GM12878 (cell line): Measurements from ENCODE around the gene TXNRD3. TPM values are rescaled to one million over a fixed set of nuclear protein-coding genes. Genes with fewer than 3 reads are reported as not detected.

Experiments
- CEBPZ ChIP-seq: fragments of 150-350 bp; IDR thresholded peaks from 2 replicates; pipeline ENCODE4 v1.6.1; 2016; ENCODE audit warnings: low read depth, low read length
- CUX1 ChIP-seq: IDR thresholded peaks from 2 replicates; pipeline ENCODE4 v1.6.1; 2012; ENCODE audit warnings: improper control_type of control experiment, low read depth, low read length; ENCODE audit not compliant: insufficient replicate concordance
- HDGF ChIP-seq: fragments of 450-650 bp; IDR thresholded peaks from 2 replicates; pipeline ENCODE4 v1.6.1; 2016; ENCODE audit warnings: antibody characterized with exemption
- KAT2A ChIP-seq: conservative IDR thresholded peaks from 2 replicates; pipeline ENCODE4 v1.6.1; 2011; ENCODE audit warnings: low read depth, low read length; ENCODE audit not compliant: control insufficient read depth
- KDM1A ChIP-seq: fragments of 200-600 bp; sonication (generic); IDR thresholded peaks from 2 replicates; pipeline ENCODE4 v1.6.1; 2016; ENCODE audit warnings: borderline replicate concordance
- MAX ChIP-seq: IDR thresholded peaks from 2 replicates; pipeline ENCODE4 v1.6.1; 2012; ENCODE audit warnings: low read depth, low read length, improper control_type of control experiment
- MTA2 ChIP-seq: fragments of 450-650 bp; IDR thresholded peaks from 2 replicates; pipeline ENCODE4 v1.6.1; 2016; ENCODE audit warnings: low read depth, mild to moderate bottlenecking, moderate library complexity
- NFIC ChIP-seq: IDR thresholded peaks from 2 replicates; pipeline ENCODE4 v1.6.1; 2012; ENCODE audit warnings: low read depth, mild to moderate bottlenecking, inconsistent platforms, low read length, moderate library complexity
- NFYA ChIP-seq: IDR thresholded peaks from 2 replicates; pipeline ENCODE4 v1.6.1; 2011; ENCODE audit warnings: low read depth, mild to moderate bottlenecking, low read length, improper control_type of control experiment, borderline replicate concordance
- NR2C1 ChIP-seq: fragments of 450-650 bp; IDR thresholded peaks from 2 replicates; pipeline ENCODE4 v1.6.1; 2017; ENCODE audit warnings: antibody characterized with exemption, mild to moderate bottlenecking, moderate library complexity
- NR2C2 ChIP-seq: IDR thresholded peaks from 2 replicates; pipeline ENCODE4 v1.6.1; 2011; ENCODE audit warnings: borderline replicate concordance, low read depth; ENCODE audit not compliant: control insufficient read depth, insufficient read length
- POU2F2 ChIP-seq: IDR thresholded peaks from 3 replicates; pipeline ENCODE4 v1.6.1; 2011; ENCODE audit warnings: low read depth, mild to moderate bottlenecking, low read length, borderline replicate concordance
- RAD21 ChIP-seq: IDR thresholded peaks from 2 replicates; pipeline ENCODE4 v1.6.1; 2011; ENCODE audit warnings: mild to moderate bottlenecking, low read depth, low read length, moderate library complexity; ENCODE audit not compliant: insufficient read depth
- RUNX3 ChIP-seq: IDR thresholded peaks from 2 replicates; pipeline ENCODE4 v1.6.1; 2012; ENCODE audit warnings: low read length, inconsistent platforms
- SPI1 ChIP-seq: IDR thresholded peaks from 2 replicates; pipeline ENCODE4 v1.6.1; 2011; ENCODE audit warnings: low read depth, mild to moderate bottlenecking, low read length, moderate library complexity, borderline replicate concordance; ENCODE audit not compliant: insufficient read depth
- YBX1 ChIP-seq: fragments of 450-650 bp; IDR thresholded peaks from 2 replicates; pipeline ENCODE4 v1.6.1; 2016; ENCODE audit warnings: antibody characterized with exemption
- ZNF24 ChIP-seq: fragments of 450-650 bp; IDR thresholded peaks from 2 replicates; pipeline ENCODE4 v1.6.1; 2017; ENCODE audit warnings: antibody characterized with exemption, mild to moderate bottlenecking
- ZSCAN29 ChIP-seq: fragments of 450-650 bp; IDR thresholded peaks from 2 replicates; pipeline ENCODE4 v1.6.1; 2017; ENCODE audit warnings: mild to moderate bottlenecking, moderate library complexity
- polyA plus RNA-seq, 11 experiments: library from polyadenylated mRNA; depleted of rRNA in 4 of 11; unstranded in 6 of 11; stranded (reverse) in 5 of 11; fragments of >200 nt; fragmentation: Nextera tagmentation in 4 of 11; fragmentation: Illumina TruSeq in 1 of 11; extraction: Ambion mirVana in 4 of 11; extraction: Trizol in 1 of 11; gene quantifications; 1 replicate in 1 of 11; 2 replicates in 10 of 11; pipeline versions ENCODE4 v1.2.1 to v1.2.3, GENCODE V29; 2011 to 2016; ENCODE audit warnings: inconsistent platforms in 2 of 11, missing spikeins in 2 of 11, low read depth in 1 of 11
- total RNA-seq, 4 experiments: library from RNA; depleted of rRNA in 3 of 4; stranded (reverse); fragments of >200 nt in 3 of 4; fragmentation: Illumina TruSeq in 1 of 4; extraction: Trizol in 1 of 4; gene quantifications; 2 replicates each; pipeline versions ENCODE4 v1.2.1 to v1.2.3, GENCODE V29; 2013 to 2021

TXNRD3 gene
- total and polyA plus RNA-seq, 10 of the 15 experiments (the other 5 are each of a cell fraction or from before 2014, with no cell fraction given): not detected

- TF ChIP-seq SPI1: no peak
- no peak for TF ChIP-seq NFIC
- TF ChIP-seq MTA2: no peak
- TF ChIP-seq NFYA: peak; percentile 75
- no peak for TF ChIP-seq YBX1
- TF ChIP-seq CEBPZ: no peak
- peak; percentile 61 for TF ChIP-seq MAX
- TF ChIP-seq ZNF24: no peak
- no peak for TF ChIP-seq CUX1
- no peak for TF ChIP-seq ZSCAN29
- no peak; the same call in 1 of the 2 replicates for TF ChIP-seq RUNX3
- TF ChIP-seq KAT2A: no peak
- TF ChIP-seq RAD21: no peak
- 0 out of 2 replicates have a peak, but pooled peaks have one; percentile 72 for TF ChIP-seq HDGF
- no peak for TF ChIP-seq KDM1A
- no peak for TF ChIP-seq NR2C1
- no peak for TF ChIP-seq POU2F2
- no peak for TF ChIP-seq NR2C2
These were observed 48.9 kb upstream of the TXNRD3 start, which contains the start of gene CHCHD6 (continued) for GRCh38 chr3:126703512-126704493.
